GM12892 (cell line): ENCODE results near the gene TSPAN5.

Experiments
- POLR2A ChIP-seq: IDR thresholded peaks from 2 replicates; pipeline ENCODE4 v1.6.1; 2011; ENCODE audit warnings: low read depth, low read length, control low read depth
- POLR2AphosphoS5 ChIP-seq: IDR thresholded peaks from 2 replicates; pipeline ENCODE4 v1.6.1; 2011; ENCODE audit warnings: low read depth, low read length, control low read depth
- TAF1 ChIP-seq: IDR thresholded peaks from 2 replicates; pipeline ENCODE4 v1.6.1; 2011; ENCODE audit warnings: low read depth, mild to moderate bottlenecking, control low read depth, low read length, borderline replicate concordance

DNA sequence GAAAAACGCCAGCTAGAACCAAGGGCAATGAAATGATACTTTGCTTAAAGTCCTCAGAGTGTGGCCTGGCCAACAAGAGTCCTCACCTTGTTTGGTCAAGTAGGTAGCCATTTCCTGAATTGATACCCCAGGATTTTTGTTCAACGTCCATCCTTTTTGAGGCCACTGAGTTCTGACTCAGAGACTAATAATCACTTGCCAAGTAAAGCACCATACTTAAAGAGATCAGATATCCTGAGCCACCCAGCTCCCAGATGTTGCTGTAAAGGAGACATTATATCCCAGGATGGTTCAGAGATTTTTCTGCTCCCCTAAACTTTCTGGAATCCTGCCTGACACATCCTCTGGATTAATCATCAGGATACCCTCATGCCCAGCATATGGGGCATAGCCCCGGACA is 206.3 kb downstream of the TSPAN5 start:
- TF ChIP-seq POLR2A (no peak), POLR2AphosphoS5 (no peak), TAF1 (no peak)
